Motor neuron (in vitro differentiated cells): ENCODE data around the gene APPL1. TPM values are rescaled to one million over a fixed set of nuclear protein-coding genes. Genes with fewer than 3 reads are reported as not detected.

Experiments
- ATAC-seq, 8 experiments: fragments of 200-7000 bp; cut with Tn5 transposase; replicated peaks in 6 of 8; 2 replicates each; pipeline ENCODE4 v1.8.0; 2021; ENCODE audit warnings: mild to moderate bottlenecking in 8 of 8, moderate library complexity in 8 of 8
- H3K27ac ChIP-seq, 2 donors: fragments of 250-450 bp; sonication (Bioruptor Pico); 2 replicates each; pipeline ENCODE4 v1.9.0; 2021; ENCODE audit warnings: antibody characterized with exemption in 2 of 2, mild to moderate bottlenecking in 2 of 2, moderate library complexity in 1 of 2
- H3K4me1 ChIP-seq, 2 donors: fragments of 250-450 bp; sonication (Bioruptor Pico); replicated peaks in 1 of 2; 2 replicates each; pipeline ENCODE4 v1.6.1; 2021; ENCODE audit warnings: antibody characterized with exemption in 2 of 2, mild to moderate bottlenecking in 2 of 2, moderate library complexity in 1 of 2
- H3K4me3 ChIP-seq, 5 donors: fragments of 250-450 bp; sonication (Bioruptor Pico); 2 replicates each; pipeline ENCODE4 v1.9.0; 2021; ENCODE audit warnings: antibody characterized with exemption in 5 of 5, mild to moderate bottlenecking in 5 of 5, moderate library complexity in 4 of 5
- WGBS, 10 experiments: fragments of 450-650 bp; shearing (Covaris generic); methylation state at CpG; one replicate each; pipeline ENCODE4 v1.0.0; 2022; 5-methylcytosine and 5-hydroxymethylcytosine counted together
- in situ Hi-C, 9 experiments: fragments of 400-800 bp; cut with MboI; loops; one replicate each; pipeline ENCODE4 v1.15.0; 2021; ENCODE audit warnings: low sequenced_read_pairs in 9 of 9, low pct_unique_long_range_greater_than_20kb in 2 of 9; ENCODE audit not compliant: unreplicated experiment in 9 of 9
- total RNA-seq, 8 experiments: library from RNA; unstranded; fragments of 300-600 nt; gene quantifications; 2 replicates each; pipeline versions ENCODE4 v1.2.3 to v1.2.4, GENCODE V29; 2022

The APPL1 gene
- total RNA-seq, 8 experiments from 2014 or later = 22.2 to 47.0 (median 27.5) TPM

DNA sequence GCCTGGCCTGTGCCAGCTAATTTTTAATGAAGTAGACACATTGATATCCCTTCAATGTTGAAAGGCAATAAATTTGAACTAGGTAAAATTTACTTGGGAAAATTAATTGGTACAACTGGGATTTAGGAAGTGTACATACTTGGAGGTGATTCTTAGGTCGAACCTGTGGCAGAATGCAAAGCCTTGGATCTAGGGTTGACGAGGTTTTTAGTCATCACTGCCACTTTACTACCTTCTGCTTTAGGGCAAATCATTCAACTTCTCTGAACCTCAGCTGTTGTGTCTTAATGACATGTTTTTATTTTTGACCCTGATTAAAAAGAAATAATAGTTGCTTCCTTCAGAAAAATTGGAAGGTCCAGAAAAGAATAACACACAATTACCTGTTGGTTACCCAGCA is 2.5 kb downstream of the APPL1 start:
- Histone ChIP-seq H3K27ac (no peak overlapping the region), H3K4me3 (no peak overlapping the region), H3K4me1 (peaks cover 2 to 10% of the 10 kb centered on the region in 2 donors)
- no peak for ATAC-seq
- 40 to 93% (median 83%) methylated on average over 1 to 2 of the region's 2 CpGs; no CpG with 5 or more reads in 3 of the 10 experiments for WGBS, 10 experiments
- in situ Hi-C loops = loop anchor here in 1 of 9 experiments (25.0 kb wide), 1 partner anchor 332 kb away; the partner anchor contains the start of gene PDE12

- 89 to 100% (median 95%) methylated on average over 1 to 2 of the region's 2 CpGs; no CpG with 5 or more reads in 4 of the 10 experiments for WGBS, 10 experiments
- ATAC-seq = no peak
- in situ Hi-C loops = loop anchor here in 1 of 9 experiments (25.0 kb wide), 1 partner anchor 329 kb away; the partner anchor contains the start of gene PDE12
- Histone ChIP-seq H3K4me1 (peaks cover 0 to 4% of the 10 kb centered on the region in 2 donors), H3K27ac (no peak overlapping the region), H3K4me3 (no peak overlapping the region)
These were observed 6.3 kb downstream of the APPL1 start for GRCh38 chr3:57233799-57234198.

GRCh38 chr3:57234613-57235575 is 7.4 kb downstream of the APPL1 start:
- Histone ChIP-seq H3K4me3 (no peak overlapping the region), H3K27ac (no peak overlapping the region), H3K4me1 (no peaks in the 10 kb centered on the region)
- 66 to 100% (median 92%) methylated on average over 2 to 10 of the region's 13 CpGs for WGBS, 10 experiments
- no peak for ATAC-seq
- in situ Hi-C loops = loop anchor here in 1 of 9 experiments (25.0 kb wide), 1 partner anchor 327 kb away; the partner anchor contains the start of gene PDE12

- in situ Hi-C loops = loop anchor here in 1 of 9 experiments (25.0 kb wide), 1 partner anchor 317 kb away; the partner anchor contains the start of gene PDE12
- 6 to 92% (median 83%) methylated on average over 1 to 2 of the region's 2 CpGs; no CpG with 5 or more reads in 1 of the 10 experiments for WGBS, 10 experiments
- Histone ChIP-seq H3K4me1 (no peaks in the 10 kb centered on the region), H3K27ac (no peak overlapping the region), H3K4me3 (no peak overlapping the region)
- peak in 3 of 8 experiments; percentile 23 to 72 (median 47) for ATAC-seq
These were observed 17.4 kb downstream of the APPL1 start for GRCh38 chr3:57244946-57245345.

- no peaks in the 10 kb centered on the region for H3K4me1 ChIP-seq
- ATAC-seq = peak in 6 of 8 experiments; percentile 38 to 73 (median 60)
- 0 to 89% (median 40%) methylated on average over 1 of the region's 1 CpG; no CpG with 5 or more reads in 2 of the 10 experiments for WGBS, 10 experiments
- in situ Hi-C loops = no loop called here
- no peak overlapping the region for H3K27ac ChIP-seq
- no peak overlapping the region for H3K4me3 ChIP-seq
These were observed 24.9 kb downstream of the APPL1 start for GRCh38 chr3:57252404-57252803.

DNA sequence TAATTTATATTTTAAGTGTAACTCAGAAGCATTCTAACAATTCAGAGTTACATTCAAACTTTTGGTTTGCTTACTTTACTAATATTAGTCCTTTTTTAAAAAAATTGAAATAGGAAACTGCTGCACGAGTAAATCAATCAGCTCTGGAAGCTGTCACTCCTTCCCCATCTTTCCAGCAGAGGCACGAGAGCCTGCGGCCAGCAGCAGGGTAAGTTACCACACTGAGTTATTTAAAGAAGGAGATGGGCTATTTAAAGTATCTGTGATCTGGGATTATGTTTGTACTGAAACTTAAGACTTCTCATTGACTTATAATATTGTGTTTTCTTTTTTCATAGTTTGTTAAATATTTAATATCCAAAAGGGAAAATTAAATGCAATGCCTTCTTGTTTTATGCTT is 29.3 kb downstream of the APPL1 start:
- H3K4me3 ChIP-seq = no peak overlapping the region
- in situ Hi-C loops = no loop called here
- no peak for ATAC-seq
- WGBS, 10 experiments = 50 to 100% (median 80%) methylated on average over 1 to 3 of the region's 3 CpGs; no CpG with 5 or more reads in 1 of the 10 experiments
- no peaks in the 10 kb centered on the region for H3K4me1 ChIP-seq
- no peak overlapping the region for H3K27ac ChIP-seq

GRCh38 chr3:57257678-57258077 is 30.1 kb downstream of the APPL1 start:
- H3K4me1 ChIP-seq = no peaks in the 10 kb centered on the region
- H3K27ac ChIP-seq = no peak overlapping the region
- ATAC-seq = no peak
- in situ Hi-C loops = no loop called here
- H3K4me3 ChIP-seq = no peak overlapping the region

DNA sequence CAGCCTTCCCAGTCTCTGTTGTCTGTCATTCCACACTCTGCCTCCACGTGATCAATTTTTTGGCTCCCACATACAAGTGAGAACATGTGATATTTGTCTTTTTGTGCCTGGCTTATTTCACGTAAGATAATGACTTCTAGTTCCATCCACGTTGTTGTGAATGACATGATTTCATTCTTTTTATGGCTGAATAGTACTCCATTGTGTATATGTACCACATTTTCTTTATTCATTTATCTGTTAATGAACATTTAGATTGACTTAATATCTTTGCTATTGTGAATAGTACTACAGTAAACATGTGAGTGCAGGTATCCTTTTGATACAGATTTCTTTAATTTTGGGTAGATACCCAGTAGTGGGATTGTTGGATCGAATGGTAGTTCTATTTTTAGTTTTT is 33.6 kb downstream of the APPL1 start:
- 78 to 100% (median 93%) methylated on average over 1 to 4 of the region's 4 CpGs for WGBS, 10 experiments
- Histone ChIP-seq H3K4me1 (no peaks in the 10 kb centered on the region), H3K27ac (no peak overlapping the region), H3K4me3 (no peak overlapping the region)
- ATAC-seq = no peak
- in situ Hi-C loops = no loop called here

DNA sequence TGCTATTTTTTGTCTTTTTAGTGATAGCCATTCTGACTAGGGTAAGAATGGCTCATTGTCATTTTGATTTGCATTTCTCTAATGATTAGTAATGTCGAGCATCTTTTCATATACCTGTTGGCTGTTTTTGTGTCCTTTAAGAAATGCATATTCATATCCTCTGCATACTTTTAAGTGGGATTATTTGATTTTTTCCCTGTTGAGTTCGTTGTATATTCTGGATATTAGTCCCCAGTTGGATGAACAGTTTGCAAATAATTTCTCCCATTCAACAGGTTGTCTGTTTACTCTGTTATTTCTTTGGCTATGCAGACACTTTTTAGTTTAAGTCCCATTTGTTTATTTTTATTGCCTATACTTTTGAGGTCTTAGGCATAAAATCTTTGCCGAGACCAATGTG is 34.4 kb downstream of the APPL1 start:
- 82 to 100% (median 99%) methylated on average over 2 to 3 of the region's 3 CpGs for WGBS, 10 experiments

GRCh38 chr3:57268416-57268815 is 40.9 kb downstream of the APPL1 start:
- 57 to 100% (median 89%) methylated on average over 1 of the region's 1 CpG; no CpG with 5 or more reads in 1 of the 10 experiments for WGBS, 10 experiments
- H3K4me1 ChIP-seq = no peaks in the 10 kb centered on the region
- in situ Hi-C loops = no loop called here
- peak in 1 of 8 experiments; percentile 37 for ATAC-seq
- no peak overlapping the region for H3K27ac ChIP-seq
- no peak overlapping the region for H3K4me3 ChIP-seq

More for the DNA sequence above, 34.4 kb downstream of the APPL1 start:
- Histone ChIP-seq H3K27ac (no peak overlapping the region), H3K4me3 (no peak overlapping the region), H3K4me1 (no peaks in the 10 kb centered on the region)
- no peak for ATAC-seq
- in situ Hi-C loops = no loop called here

DNA sequence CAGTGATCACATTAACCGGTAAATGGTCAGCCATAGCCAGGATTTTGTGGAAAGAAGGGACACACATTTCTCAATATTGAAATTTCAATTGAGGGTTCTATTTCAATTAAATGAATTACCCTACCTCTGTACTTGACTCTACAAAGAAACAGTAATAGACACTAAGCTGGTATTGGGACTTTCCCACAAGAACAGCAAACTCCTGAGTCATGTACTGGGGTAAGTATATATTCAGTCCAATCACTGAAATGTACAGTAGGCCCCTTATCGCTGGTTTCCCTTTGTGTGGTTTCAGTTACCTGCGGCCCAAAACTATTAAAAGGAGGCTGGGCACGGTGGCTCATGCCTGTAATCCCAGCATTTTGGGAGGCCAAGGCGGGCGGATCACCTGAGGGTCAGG is 47.3 kb downstream of the APPL1 start:
- Histone ChIP-seq H3K4me1 (no peaks in the 10 kb centered on the region), H3K4me3 (no peak overlapping the region), H3K27ac (no peak overlapping the region)
- WGBS, 10 experiments = 90 to 100% (median 99%) methylated on average over 2 to 5 of the region's 6 CpGs; no CpG with 5 or more reads in 4 of the 10 experiments
- in situ Hi-C loops = no loop called here
- no peak for ATAC-seq

DNA sequence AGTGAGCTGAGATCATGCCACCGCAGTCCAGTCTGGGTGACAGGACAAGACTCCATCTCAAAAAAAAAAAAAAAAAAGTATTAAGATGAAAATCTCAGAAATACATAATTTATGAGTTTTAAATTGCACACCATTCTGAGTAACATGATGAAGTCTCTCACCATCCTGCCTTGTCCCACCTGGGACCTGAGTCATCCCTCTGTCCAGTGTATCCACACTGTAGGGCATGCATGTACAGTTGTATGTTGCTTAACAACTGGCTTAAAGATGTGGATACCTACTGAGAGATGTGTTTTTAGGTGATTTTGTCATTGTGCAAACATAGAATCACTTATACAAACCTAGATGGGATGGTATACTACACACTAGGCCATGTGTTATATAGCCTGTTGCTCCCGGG is 47.9 kb downstream of the APPL1 start:
- no peak for ATAC-seq
- H3K4me1 ChIP-seq = no peaks in the 10 kb centered on the region
- H3K4me3 ChIP-seq = no peak overlapping the region
- 33 to 100% (median 93%) methylated on average over 1 to 2 of the region's 2 CpGs; no CpG with 5 or more reads in 3 of the 10 experiments for WGBS, 10 experiments
- in situ Hi-C loops = no loop called here
- no peak overlapping the region for H3K27ac ChIP-seq

GRCh38 chr3:57278237-57278636 is 50.7 kb downstream of the APPL1 start:
- in situ Hi-C loops = no loop called here

More at GRCh38 chr3:57278237-57278636, 50.7 kb downstream of the APPL1 start:
- Histone ChIP-seq H3K27ac (no peak overlapping the region), H3K4me1 (no peaks in the 10 kb centered on the region), H3K4me3 (no peak overlapping the region)
- 100% methylated on average over 1 of the region's 1 CpG; no CpG with 5 or more reads in 6 of the 10 experiments for WGBS, 10 experiments
- no peak for ATAC-seq
